H9 (cell line): Measurements from ENCODE around the gene USP36. TPM values are rescaled to one million over a fixed set of nuclear protein-coding genes. Genes with fewer than 3 reads are reported as not detected.

Source experiments
- DNase-seq: peaks from one replicate; pipeline ENCODE4 v3.0.0-alpha.2; 2017
- H2AFZ ChIP-seq: one replicate; pipeline ENCODE4 v1.6.1; 2013; ENCODE audit warnings: mild to moderate bottlenecking, low read length, control low read depth, moderate library complexity
- H2AK5ac ChIP-seq: 2 replicates; pipeline ENCODE4 v1.6.1; 2013; ENCODE audit warnings: low read length, control low read depth, mixed read lengths; ENCODE audit not compliant: insufficient read length
- H2BK120ac ChIP-seq: one replicate; pipeline ENCODE4 v1.6.1; 2013; ENCODE audit warnings: low read depth, mild to moderate bottlenecking, low read length, control low read depth, inconsistent platforms; ENCODE audit not compliant: poor library complexity, severe bottlenecking
- H2BK12ac ChIP-seq: 2 replicates; pipeline ENCODE4 v1.6.1; 2013; ENCODE audit warnings: low read length, control low read depth, mixed read lengths, low read depth; ENCODE audit not compliant: insufficient read length
- H2BK15ac ChIP-seq: 2 replicates; pipeline ENCODE4 v1.6.1; 2013; ENCODE audit warnings: low read depth, low read length, control low read depth
- H2BK20ac ChIP-seq: one replicate; pipeline ENCODE4 v1.6.1; 2013; ENCODE audit warnings: low read depth, mild to moderate bottlenecking, low read length, control low read depth, inconsistent platforms; ENCODE audit not compliant: poor library complexity, severe bottlenecking
- H2BK5ac ChIP-seq: 2 replicates; pipeline ENCODE4 v1.6.1; 2013; ENCODE audit warnings: low read length, control low read depth, mixed read lengths; ENCODE audit not compliant: insufficient read length
- H3K14ac ChIP-seq: 2 replicates; pipeline ENCODE4 v1.6.1; 2013; ENCODE audit warnings: low read length, control low read depth; ENCODE audit not compliant: insufficient read depth
- H3K18ac ChIP-seq: 2 replicates; pipeline ENCODE4 v1.6.1; 2013; ENCODE audit warnings: low read depth, mild to moderate bottlenecking, mixed read lengths, low read length, control low read depth; ENCODE audit not compliant: insufficient read length
- H3K23ac ChIP-seq: 2 replicates; pipeline ENCODE4 v1.6.1; 2013; ENCODE audit warnings: low read length, control low read depth, mixed read lengths, low read depth; ENCODE audit not compliant: insufficient read length
- H3K23me2 ChIP-seq: 2 replicates; pipeline ENCODE4 v1.6.1; 2013; ENCODE audit warnings: low read depth, mild to moderate bottlenecking, mixed read lengths, low read length, control low read depth; ENCODE audit not compliant: insufficient read length, poor library complexity, severe bottlenecking
- H3K27ac ChIP-seq: 2 replicates; pipeline ENCODE4 v1.5.1; 2013; ENCODE audit warnings: low read length, control low read depth, mixed read lengths, low read depth; ENCODE audit not compliant: insufficient read length
- H3K27me3 ChIP-seq: 2 replicates; pipeline ENCODE4 v1.6.1; 2013; ENCODE audit warnings: low read length, control low read depth, inconsistent platforms; ENCODE audit not compliant: insufficient read depth
- H3K4ac ChIP-seq: 2 replicates; pipeline ENCODE4 v1.6.1; 2013; ENCODE audit warnings: low read depth, mild to moderate bottlenecking, control low read depth, inconsistent platforms, low read length, moderate library complexity
- H3K4me1 ChIP-seq: 2 replicates; pipeline ENCODE4 v1.6.1; 2013; ENCODE audit warnings: low read length, control low read depth, inconsistent platforms; ENCODE audit not compliant: insufficient read depth
- H3K4me2 ChIP-seq: 2 replicates; pipeline ENCODE4 v1.6.1; 2013; ENCODE audit warnings: low read length, control low read depth, mixed read lengths; ENCODE audit not compliant: insufficient read length, insufficient read depth
- H3K56ac ChIP-seq: 2 replicates; pipeline ENCODE4 v1.6.1; 2013; ENCODE audit warnings: low read depth, mild to moderate bottlenecking, mixed read lengths, low read length, control low read depth; ENCODE audit not compliant: insufficient read length
- H3K79me1 ChIP-seq: 2 replicates; pipeline ENCODE4 v1.6.1; 2013; ENCODE audit warnings: low read depth, mild to moderate bottlenecking, moderate library complexity, low read length, control low read depth, inconsistent platforms; ENCODE audit not compliant: insufficient read depth, poor library complexity, severe bottlenecking
- H3K79me2 ChIP-seq: 2 replicates; pipeline ENCODE4 v1.6.1; 2013; ENCODE audit warnings: low read length, control low read depth, inconsistent platforms; ENCODE audit not compliant: insufficient read depth
- H3K9ac ChIP-seq: 2 replicates; pipeline ENCODE4 v1.6.1; 2013; ENCODE audit warnings: low read length, control low read depth, mixed read lengths; ENCODE audit not compliant: insufficient read length; ENCODE audit errors: extremely low read depth
- H3K9me3 ChIP-seq: one replicate; pipeline ENCODE4 v1.6.1; 2013; ENCODE audit warnings: low read depth, low read length, inconsistent platforms; ENCODE audit not compliant: control insufficient read depth
- H3T11ph ChIP-seq: one replicate; pipeline ENCODE4 v1.6.1; 2013; ENCODE audit warnings: mild to moderate bottlenecking, low read length, control low read depth, inconsistent platforms
- H4K20me1 ChIP-seq: one replicate; pipeline ENCODE4 v1.6.1; 2013; ENCODE audit not compliant: control insufficient read depth, insufficient read length, insufficient read depth
- H4K5ac ChIP-seq: 2 replicates; pipeline ENCODE4 v1.6.1; 2013; ENCODE audit warnings: low read depth, mild to moderate bottlenecking, mixed read lengths, low read length, control low read depth; ENCODE audit not compliant: insufficient read length
- H4K8ac ChIP-seq: replicated peaks from 2 replicates; pipeline ENCODE4 v1.6.1; 2013; ENCODE audit warnings: low read length, control low read depth, mixed read lengths, low read depth; ENCODE audit not compliant: insufficient read length
- H4K91ac ChIP-seq: 2 replicates; pipeline ENCODE4 v1.6.1; 2013; ENCODE audit warnings: low read depth, mild to moderate bottlenecking, moderate library complexity, mixed read lengths, low read length, control low read depth; ENCODE audit not compliant: insufficient read length
- H3K27ac Mint-ChIP-seq, 3 experiments: 2 replicates in 2 of 3; 3 replicates in 1 of 3; pipeline ENCODE4 v1.8.0; 2020 to 2021; ENCODE audit warnings: mixed read lengths in 3 of 3, mild to moderate bottlenecking in 1 of 3, moderate library complexity in 1 of 3
- H3K27me3 Mint-ChIP-seq: 2 replicates; pipeline ENCODE4 v1.8.0; 2021; ENCODE audit warnings: low read depth, mild to moderate bottlenecking, moderate library complexity, mixed read lengths
- H3K36me3 Mint-ChIP-seq, 3 experiments: 2 replicates in 2 of 3; 3 replicates in 1 of 3; pipeline ENCODE4 v1.8.0; 2020 to 2021; ENCODE audit warnings: low read depth in 3 of 3, mixed read lengths in 3 of 3; ENCODE audit not compliant: insufficient read depth in 1 of 3
- H3K4me1 Mint-ChIP-seq, 2 experiments: 2 replicates each; pipeline ENCODE4 v1.8.0; 2020; ENCODE audit warnings: mixed read lengths in 2 of 2
- H3K4me3 Mint-ChIP-seq, 2 experiments: 2 replicates in 1 of 2; 3 replicates in 1 of 2; pipeline ENCODE4 v1.8.0; 2020 to 2021; ENCODE audit warnings: mild to moderate bottlenecking in 2 of 2, mixed read lengths in 2 of 2, moderate library complexity in 1 of 2
- H3K9me3 Mint-ChIP-seq, 2 experiments: 2 replicates in 1 of 2; 3 replicates in 1 of 2; pipeline ENCODE4 v1.8.0; 2020; ENCODE audit warnings: mild to moderate bottlenecking in 2 of 2, mixed read lengths in 2 of 2, moderate library complexity in 1 of 2
- WGBS: extraction: QIAGEN DNeasy Blood & Tissue Kit; methylation state at CpG from one replicate; pipeline ENCODE4 v1.1.7; 2013; ENCODE audit warnings: missing lambda C conversion rate, low lambda C conversion rate, mixed read lengths; ENCODE audit not compliant: insufficient read length; ENCODE audit errors: extremely low coverage; 5-methylcytosine and 5-hydroxymethylcytosine counted together
- total RNA-seq: library from RNA; stranded (reverse); gene quantifications from 2 replicates; pipeline ENCODE4 v1.2.1, GENCODE V29; 2021
- TF ChIP-seq, protein P1 (sequence below): fragments of 200-600 bp; sonication (generic); conservative IDR thresholded peaks from 3 replicates; pipeline ENCODE4 v1.8.0; 2021; ENCODE audit warnings: antibody characterized with exemption, mild to moderate bottlenecking

The USP36 gene
- total RNA-seq, 1 experiment from 2014 or later, result 106 TPM

DNA sequence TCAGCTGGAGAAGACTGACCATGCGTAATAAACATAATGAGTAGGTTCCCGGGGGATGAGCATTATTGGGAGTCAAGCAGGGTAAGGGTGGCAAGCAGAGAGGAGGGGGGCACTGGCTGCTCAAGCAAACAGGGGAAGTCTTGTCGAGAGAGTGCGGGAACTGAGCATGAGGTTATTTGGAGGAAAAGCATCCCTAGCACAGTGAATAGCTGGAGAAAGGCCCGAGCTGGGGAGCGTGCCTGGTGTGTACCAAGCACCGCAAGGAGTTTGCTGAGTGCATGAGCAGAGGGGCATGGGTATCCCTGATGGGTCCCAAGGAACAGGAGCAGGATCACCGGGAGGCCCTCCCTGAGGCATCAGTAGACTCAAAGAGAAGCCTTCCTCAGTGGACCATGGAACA, 75.7 kb downstream of the USP36 start:
- Mint-ChIP-seq H3K27me3 (no peaks in the 10 kb centered on the region), H3K9me3 (no peaks in the 10 kb centered on the region), H3K36me3 (no peaks in the 10 kb centered on the region), H3K27ac (no peak overlapping the region; a peak in 2 of 7 replicates), H3K4me3 (no peak overlapping the region), H3K4me1 (peaks cover 2 to 3% of the 10 kb centered on the region in 2 experiments; a peak in 2 of 4 replicates)
- no peak overlapping the region for H4K91ac ChIP-seq
- H3K4me1 ChIP-seq, result no peaks in the 10 kb centered on the region
- no peak overlapping the region for H3T11ph ChIP-seq
- H3K27ac ChIP-seq, result no peak overlapping the region
- no peak overlapping the region; the same call in 1 of the 2 replicates for H3K14ac ChIP-seq
- no peak overlapping the region for H2AK5ac ChIP-seq
- no peaks in the 10 kb centered on the region for H3K23me2 ChIP-seq
- no peak overlapping the region for H2AFZ ChIP-seq
- no peak overlapping the region for H3K23ac ChIP-seq
- no peak for DNase-seq
- no peak overlapping the region; the same call in 1 of the 2 replicates for H3K4ac ChIP-seq
- TF ChIP-seq, protein P1, sequence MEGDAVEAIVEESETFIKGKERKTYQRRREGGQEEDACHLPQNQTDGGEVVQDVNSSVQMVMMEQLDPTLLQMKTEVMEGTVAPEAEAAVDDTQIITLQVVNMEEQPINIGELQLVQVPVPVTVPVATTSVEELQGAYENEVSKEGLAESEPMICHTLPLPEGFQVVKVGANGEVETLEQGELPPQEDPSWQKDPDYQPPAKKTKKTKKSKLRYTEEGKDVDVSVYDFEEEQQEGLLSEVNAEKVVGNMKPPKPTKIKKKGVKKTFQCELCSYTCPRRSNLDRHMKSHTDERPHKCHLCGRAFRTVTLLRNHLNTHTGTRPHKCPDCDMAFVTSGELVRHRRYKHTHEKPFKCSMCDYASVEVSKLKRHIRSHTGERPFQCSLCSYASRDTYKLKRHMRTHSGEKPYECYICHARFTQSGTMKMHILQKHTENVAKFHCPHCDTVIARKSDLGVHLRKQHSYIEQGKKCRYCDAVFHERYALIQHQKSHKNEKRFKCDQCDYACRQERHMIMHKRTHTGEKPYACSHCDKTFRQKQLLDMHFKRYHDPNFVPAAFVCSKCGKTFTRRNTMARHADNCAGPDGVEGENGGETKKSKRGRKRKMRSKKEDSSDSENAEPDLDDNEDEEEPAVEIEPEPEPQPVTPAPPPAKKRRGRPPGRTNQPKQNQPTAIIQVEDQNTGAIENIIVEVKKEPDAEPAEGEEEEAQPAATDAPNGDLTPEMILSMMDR, result no peak
- no peaks in the 10 kb centered on the region for H4K20me1 ChIP-seq
- no peak overlapping the region for H3K4me2 ChIP-seq
- H3K27me3 ChIP-seq, result no peaks in the 10 kb centered on the region
- H2BK120ac ChIP-seq, result no peak overlapping the region
- H4K8ac ChIP-seq, result no peak overlapping the region
- H2BK12ac ChIP-seq, result no peak overlapping the region
- H3K56ac ChIP-seq, result no peak overlapping the region
- no peaks in the 10 kb centered on the region for H3K9me3 ChIP-seq
- no peak overlapping the region for H4K5ac ChIP-seq
- no peak overlapping the region for H3K9ac ChIP-seq
- no peak overlapping the region for H2BK20ac ChIP-seq
- H3K79me2 ChIP-seq, result no peaks in the 10 kb centered on the region; the same call in 1 of the 2 replicates
- H3K79me1 ChIP-seq, result peaks cover 10% of the 10 kb centered on the region
- no CpG with 5 or more reads among the region's 8 CpGs for WGBS
- no peak overlapping the region for H3K18ac ChIP-seq
- no peak overlapping the region for H2BK15ac ChIP-seq
- H2BK5ac ChIP-seq, result no peak overlapping the region
